ENCODE data around the gene SUN2. TPM values are rescaled to one million over a fixed set of nuclear protein-coding genes. Genes with fewer than 3 reads are reported as not detected.
A peak's percentile ranks its signal among the peaks of the same experiment; 100 is the strongest.
"Not testable (repeated sequence)": the region's sequence is repeated elsewhere in the genome, so short reads cannot be mapped to it uniquely, and the experiment has no call there.

The SUN2 gene, protein sequence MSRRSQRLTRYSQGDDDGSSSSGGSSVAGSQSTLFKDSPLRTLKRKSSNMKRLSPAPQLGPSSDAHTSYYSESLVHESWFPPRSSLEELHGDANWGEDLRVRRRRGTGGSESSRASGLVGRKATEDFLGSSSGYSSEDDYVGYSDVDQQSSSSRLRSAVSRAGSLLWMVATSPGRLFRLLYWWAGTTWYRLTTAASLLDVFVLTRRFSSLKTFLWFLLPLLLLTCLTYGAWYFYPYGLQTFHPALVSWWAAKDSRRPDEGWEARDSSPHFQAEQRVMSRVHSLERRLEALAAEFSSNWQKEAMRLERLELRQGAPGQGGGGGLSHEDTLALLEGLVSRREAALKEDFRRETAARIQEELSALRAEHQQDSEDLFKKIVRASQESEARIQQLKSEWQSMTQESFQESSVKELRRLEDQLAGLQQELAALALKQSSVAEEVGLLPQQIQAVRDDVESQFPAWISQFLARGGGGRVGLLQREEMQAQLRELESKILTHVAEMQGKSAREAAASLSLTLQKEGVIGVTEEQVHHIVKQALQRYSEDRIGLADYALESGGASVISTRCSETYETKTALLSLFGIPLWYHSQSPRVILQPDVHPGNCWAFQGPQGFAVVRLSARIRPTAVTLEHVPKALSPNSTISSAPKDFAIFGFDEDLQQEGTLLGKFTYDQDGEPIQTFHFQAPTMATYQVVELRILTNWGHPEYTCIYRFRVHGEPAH
- 168 TPM for polyA plus RNA-seq (2013, experiment 1 of 2; ENCODE audit: insufficient read length)
- 117 TPM for polyA plus RNA-seq (2013, experiment 2 of 2; ENCODE audit: insufficient read length)

DNA sequence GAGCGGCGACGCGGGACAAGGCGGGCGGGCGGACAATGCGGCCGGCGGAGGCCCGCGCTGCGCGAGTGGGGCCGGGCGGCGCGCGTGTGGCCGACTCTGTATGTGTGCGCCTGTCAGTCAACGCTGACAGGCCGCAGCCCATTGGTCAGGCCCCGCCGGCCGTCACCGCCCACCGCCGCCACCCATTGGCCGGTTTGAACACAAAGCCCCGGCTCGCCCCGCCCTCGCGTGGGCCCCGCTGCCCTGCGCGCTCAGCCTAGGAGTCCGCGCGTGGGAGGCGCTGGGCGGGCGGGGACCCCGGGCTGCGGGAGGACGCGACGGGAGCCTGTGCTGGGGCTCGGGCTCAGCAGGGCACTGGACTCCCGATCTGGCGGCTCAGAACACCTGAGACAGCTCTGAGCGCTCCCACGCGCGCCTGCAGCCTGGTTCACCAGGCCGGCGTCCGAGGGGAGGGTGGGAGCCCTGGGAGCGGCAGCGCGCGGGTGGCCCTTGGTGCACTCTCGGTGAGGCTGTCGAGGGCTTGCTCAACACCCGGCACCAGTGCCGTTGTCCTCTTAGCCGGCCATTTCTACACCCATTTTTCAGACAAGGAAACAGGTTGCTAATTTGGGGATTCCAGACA is at the start of gene SUN2:
TSS of gene SUN2 (minus strand) at position 88 of the 622 bp plus-strand sequence. CDS start 3,370 bp downstream, outside the sequence.
- DNase-seq, result peak; percentile 83

DNA sequence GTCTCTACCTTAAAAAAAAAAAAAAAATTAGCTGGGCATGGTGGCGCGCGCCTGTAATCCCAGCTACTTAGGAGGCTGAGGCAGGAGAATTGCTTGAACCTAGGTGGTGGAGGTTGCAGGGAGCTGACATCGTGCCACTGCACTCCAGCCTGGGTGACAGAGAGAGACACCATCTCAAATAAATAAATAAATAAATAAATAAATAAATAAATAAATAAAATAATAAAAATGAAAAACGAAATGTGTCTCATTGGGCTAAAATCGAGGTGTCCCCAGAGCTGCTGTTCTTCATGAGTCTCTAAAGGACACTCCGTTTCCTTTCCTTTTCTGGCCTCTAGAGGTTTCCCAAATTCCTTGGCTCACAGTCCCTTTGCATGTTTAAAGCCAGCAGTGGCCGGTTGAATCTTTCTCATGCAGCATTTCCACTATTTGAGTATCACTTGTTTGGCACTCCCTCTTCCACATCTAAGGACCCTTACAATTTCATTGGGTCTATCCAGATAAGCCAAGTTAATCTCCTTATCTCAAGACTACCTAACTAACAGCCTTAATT is 49.3 kb upstream of the SUN2 start:
- DNase-seq, result not testable (repeated sequence)

DNA sequence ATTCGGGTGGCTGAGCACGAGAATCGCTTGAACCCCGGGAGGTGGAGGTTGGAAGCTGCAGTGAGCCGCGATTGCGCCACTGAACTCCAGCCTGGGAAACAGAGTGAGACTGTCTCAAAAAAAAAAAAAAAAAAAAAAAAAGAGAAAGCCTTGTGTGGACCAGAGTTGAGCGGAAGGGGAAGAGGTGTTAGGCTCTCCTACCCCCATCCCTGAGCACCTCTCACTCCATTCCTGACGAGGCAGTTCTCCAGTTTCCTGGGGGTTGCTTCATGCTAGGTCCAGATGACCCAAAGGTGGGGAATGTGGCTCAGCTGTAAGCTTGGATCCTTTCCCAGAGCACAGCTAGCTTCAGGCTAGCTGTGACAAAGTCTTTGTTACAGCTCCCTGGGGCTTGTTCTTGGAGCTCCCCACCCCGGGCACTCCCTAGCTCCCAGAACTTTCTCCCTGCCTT is 46.9 kb upstream of the SUN2 start:
- DNase-seq, result peak; percentile 92

DNA sequence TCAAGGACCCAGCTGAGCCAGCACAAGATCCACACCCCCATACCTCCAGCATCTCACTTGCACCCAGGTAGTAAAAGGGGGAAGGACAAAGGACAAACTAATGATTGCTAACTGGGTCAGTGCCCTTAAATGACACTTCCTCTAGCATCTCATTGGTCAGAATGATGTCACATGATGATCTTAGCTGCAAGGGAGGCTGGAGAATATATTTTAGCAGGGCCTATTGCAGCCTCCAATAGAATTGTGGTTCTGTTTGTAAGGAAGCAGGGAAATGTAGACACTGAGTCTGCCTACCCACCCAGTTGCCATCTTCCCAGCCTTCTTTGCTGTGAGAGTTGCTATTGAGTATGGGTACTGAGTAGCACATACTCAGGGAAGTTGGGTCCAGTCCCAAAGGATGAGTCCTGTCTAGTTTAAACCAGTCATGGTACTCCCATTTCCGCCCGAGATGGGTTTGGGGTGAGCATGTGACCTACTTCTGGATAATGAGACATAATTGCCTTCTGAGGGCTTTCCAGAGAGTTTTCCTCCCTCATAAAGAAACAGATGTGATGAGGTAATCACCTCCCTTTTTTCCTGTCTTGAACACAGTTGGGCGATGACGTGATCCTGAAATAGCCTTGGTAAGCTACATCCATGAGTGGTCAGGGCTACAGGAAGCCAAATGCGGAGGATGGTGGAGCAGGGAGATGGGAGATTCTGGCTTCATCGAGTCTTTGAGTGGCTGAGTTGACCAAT is 43.6 kb upstream of the SUN2 start:
- DNase-seq, result no peak

DNA sequence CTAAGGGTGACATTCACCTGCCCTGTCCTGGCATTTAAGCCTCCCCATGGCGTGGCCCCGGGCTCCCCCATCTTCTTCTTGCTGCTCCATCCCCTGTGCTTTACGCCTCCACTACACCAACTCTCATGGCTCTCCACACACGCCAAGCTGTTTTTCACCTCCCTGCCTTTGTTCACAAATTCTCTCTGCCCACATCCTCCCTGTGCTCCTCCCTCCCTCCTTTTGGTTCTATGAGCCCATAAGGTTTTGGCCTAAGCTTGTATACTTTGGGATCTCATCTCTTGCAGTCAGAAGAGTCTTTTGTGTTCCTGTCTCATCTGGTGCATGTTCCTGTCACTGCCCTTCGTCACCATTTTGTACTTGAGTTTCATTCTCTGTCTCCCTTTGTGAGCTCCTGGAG is 42.7 kb upstream of the SUN2 start:
- no peak for DNase-seq

DNA sequence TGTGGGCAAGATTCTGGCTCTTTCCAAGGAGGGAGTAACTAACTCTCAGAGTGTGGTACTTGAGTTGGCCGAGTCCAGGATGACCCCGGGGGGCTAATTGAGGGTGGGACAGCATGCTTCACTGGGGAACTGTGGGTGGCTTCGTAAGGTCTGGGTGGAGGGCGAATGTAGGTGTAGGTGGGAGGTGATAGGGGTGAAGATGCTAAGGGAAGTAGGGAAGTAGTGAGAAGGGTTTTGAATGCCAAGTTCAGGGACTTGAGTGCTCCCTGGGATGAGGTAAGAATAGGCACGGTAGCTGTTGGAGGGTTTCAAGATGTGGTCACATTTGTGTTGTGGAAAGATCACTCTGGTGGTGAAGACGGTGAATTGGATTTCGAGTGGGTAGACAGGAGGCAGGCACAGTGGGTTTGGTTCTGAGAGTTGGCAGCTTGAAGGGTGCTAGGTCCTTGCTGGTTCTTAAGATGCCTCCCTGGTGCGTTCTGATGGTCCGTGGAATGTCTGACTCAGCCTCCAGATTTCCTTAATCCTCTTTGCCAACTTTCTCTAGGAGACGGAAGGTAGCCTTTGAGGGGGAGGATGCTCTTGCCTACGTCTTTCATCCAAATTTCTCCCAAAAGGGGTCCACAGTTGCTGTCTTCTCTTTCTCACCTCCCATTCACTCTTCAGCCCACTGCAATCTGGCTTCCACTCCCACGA is 40.6 kb upstream of the SUN2 start:
- no peak for DNase-seq

DNA sequence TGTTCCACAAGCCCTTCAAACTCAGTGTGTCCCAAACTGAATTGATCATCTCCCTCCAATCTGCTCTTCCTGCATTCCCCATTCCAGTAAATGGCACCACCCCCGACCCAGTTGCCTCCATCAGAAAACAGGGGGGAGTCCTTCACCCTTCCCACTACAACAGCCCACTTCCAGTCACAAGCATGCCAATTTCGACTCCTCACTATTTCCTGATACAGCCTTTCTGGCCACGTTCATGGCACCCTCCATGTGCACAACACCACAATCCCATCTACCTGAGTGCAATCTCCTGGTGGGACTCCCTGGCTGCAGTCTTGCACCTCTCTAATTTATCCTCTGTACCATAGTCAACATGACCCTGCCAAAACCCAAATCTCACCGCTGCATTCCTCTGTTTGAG is 39.8 kb upstream of the SUN2 start:
- DNase-seq, result no peak

DNA sequence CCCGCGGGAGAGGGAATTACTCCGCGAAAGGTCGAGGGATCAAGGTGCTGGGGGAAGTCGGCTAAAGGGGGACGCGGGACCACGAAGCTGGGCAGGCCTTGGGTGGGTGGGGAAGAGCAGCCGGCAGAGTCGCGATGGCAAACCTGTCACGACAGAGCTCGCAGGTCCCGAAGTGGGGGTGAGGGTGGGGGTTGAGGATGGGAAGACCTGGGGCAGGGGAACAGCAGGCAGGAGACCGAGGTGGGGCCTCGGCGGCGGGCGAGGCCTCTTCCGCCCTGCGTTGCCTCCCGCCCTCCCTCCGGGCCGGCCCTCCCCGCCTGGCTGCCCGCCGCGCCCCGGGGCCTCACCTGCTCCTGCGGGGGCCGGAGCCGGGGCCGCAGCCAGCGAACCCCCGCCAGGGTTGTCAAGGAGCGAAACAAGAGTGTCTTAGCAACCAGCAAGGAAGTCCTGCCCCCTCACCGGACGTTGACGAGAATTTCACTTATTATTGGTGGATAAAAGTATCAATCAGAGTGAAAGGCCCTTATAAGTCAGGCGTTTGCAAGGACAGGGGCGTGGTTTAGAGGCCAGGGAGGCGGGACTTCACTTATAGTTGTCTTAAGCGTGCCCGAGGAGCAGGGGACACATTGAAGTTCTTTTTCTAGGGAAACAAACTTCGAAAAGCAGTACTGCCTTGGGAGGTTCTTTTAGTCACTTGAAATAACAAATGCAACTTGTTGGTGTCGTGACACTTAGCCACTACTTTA is 38.1 kb upstream of the SUN2 start, which contains the start of gene DNAL4:
TSS of gene DNAL4 (minus strand) at position 423 of the 746 bp plus-strand sequence. CDS start 11,412 bp downstream, outside the sequence.
- DNase-seq, result peak; percentile 98

DNA sequence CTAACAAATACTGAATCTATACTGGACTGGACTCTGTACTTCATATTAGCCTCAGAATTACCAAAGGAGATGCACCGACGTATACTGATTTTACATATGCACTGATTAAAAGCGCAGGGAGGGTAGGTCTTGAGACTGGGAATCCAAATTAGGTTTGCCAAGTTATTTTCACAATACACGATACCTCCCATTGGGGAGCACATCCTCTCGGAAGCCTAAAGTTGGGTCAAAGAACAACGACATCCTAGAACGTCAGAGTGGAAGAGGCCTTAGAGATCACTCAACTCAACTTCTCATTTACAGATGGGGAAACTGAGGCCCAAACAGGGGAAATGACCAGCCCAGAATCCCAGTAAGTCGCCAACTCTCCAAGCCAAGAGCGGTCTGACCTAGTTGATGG is 37.5 kb upstream of the SUN2 start:
- no peak for DNase-seq

DNA sequence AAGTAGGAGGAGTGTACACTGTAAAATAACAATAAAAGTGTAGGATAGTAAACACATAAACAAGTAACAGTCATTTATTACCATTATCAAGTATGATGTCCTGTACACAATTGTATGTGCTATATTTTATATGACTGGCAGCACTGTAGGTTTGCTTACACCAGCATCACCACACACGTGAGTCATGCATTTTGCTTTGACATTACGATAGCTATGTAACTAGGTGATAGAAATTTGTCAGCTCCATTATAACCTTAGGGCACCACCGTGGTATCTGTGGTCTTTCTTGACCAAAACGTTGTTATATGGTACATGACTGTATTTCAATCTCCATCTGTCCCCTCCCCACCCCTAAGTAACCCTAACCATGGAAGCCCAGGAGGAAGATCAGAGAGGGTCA is 37.0 kb upstream of the SUN2 start:
- no peak for DNase-seq

DNA sequence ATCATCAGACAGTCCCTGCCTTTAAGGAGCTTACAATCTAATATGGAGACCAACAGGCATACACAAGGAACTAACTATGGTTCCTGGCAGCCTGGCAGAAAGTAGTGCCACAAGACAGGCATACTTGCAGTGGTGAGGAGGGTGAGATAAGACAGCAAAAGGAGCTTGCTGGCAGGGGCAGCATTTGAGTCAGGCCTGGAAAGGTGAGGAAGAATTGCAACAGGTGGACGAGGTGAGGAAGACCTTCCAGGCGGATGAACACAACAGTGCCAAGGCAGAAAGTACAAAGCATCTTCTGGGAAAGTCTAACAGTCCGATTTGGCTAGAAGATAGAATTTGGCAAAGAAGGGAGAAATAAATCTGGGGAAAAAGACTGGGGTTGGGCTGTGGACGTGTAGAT is 33.8 kb upstream of the SUN2 start:
- DNase-seq, result no peak

DNA sequence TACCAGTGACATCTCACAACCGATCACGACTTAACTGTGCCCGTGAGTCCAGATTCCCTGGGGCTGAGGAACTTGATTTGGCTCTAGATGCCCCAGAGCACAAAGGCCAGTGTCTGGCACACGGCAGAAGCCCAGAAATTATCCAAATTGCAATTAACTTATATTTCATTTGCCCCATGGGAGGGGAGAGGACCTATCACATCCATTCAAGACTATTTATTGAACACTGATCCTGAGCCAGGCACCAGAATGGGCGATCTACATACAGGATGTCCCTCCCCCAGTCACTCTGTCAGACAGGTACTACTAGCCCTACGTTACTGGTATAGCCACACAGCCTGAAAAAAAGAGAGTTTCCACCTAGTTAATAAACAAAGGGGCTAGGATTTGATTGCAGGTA is 33.0 kb upstream of the SUN2 start:
- DNase-seq, result no peak

DNA sequence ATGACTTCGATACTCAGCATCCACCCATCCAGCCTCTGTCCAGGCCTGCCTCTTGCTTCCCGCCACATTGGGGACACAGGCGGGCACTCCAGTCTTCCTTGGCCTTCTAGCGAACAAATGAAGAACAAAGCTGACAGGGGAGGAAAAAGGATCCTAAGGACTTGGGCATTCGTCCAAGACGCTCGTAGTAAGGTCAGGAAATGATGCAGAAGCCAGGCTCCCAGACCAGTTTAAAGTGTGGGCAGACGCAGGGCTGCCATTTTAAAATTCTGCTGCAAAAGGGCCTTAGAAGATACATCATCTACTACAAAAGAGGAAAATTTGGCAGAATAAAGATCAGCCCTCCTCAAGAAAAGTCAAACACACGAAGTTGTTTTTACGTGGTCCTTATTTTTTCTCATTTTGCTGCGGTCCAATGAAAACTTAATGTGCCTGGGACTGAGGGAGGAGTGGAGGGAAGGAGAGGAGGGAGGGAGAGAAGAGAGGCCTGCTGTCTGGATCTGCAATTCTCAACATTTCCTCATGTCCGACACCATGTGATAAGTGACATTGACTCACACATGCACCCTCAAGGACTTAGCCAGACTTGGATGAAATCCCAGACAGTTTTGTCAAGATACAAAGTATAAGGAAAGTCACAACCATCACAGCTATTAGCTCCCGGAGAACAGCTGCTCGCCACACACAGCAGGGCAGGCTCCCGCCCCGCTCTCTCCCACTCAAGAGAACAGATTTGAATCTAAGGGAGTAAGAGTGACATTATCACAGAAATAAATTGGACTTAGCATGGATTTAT is 32.4 kb upstream of the SUN2 start:
- DNase-seq, result peak; percentile 90

DNA sequence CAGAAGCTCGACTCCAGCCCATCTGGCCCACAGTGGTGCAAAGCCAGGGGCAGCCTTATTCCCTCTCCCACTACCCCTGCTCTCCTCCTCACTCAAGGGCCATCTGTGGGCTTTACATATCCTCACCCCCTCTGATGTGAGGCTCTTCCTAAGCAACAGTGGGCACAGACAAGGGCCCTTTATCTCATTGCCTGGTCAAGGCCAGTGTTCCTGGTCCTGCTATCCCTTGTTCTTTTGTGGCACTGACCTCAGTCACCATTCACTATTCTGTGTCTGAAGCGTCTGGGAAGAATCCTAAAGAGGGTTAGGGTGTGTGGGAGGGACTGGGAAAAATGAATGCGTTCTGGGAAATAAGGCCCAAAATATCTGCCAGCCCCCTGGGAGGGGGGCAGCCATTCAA is 30.8 kb upstream of the SUN2 start:
- DNase-seq, result no peak

DNA sequence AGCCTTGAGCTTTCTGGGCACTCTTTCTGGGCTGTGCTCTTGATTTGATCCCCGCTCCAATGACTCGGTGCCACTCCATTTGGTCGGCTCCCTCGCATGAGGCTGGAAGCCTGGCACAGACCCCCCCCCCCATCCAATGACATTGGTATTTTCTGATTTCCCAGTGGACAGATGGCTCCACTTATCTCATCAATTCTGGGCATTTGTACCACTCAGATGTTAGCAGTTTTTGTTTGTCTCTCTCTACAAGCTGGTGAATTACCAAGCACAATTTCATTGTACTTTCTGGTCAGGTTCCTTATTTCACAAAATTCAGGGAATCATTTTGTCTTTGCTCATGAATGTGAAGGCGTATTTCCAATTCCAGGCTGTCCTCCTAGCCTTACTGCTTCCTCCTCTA is 29.1 kb upstream of the SUN2 start:
- no peak for DNase-seq

DNA sequence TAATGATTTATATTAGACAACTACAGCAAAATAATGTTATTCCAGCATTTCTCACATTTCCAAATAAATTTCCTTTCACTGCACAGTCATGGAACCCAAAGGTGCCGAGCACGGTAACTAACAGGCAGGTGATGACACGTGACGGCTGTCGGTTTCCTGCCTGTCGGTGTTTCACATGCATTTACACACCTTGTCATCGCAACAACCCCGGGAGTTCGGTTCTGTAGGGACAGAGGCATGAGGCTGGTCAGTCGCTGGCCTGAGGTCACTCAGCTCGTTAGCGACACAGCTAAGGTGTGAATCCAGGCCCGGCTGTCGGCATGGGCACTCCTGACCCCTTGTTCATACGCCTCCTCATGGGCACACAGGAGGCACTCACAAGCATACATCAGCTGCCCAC is 28.2 kb upstream of the SUN2 start:
- no peak for DNase-seq

DNA sequence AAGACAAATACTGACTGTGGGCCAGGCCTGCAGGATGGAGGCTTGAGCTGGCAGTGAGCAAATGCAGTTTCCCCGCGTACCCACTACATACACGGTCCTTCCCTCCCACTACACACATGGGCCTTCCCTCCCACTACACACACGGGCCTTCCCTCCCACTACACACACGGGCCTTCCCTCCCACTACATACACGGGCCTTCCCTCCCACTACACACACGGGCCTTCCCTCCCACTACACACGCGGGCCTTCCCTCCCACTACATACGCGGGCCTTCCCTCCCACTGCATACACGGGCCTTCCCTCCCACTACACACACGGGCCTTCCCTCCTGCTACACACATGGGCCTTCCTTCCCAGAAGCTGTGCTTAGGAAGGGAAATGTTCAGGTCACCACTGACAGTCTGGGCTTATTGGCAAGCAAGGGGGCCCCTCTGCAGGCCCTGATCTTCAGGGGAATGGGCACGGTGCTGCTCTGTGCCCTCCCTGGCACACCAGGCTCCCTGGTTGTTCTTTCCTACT is 27.4 kb upstream of the SUN2 start:
- DNase-seq, result no peak

DNA sequence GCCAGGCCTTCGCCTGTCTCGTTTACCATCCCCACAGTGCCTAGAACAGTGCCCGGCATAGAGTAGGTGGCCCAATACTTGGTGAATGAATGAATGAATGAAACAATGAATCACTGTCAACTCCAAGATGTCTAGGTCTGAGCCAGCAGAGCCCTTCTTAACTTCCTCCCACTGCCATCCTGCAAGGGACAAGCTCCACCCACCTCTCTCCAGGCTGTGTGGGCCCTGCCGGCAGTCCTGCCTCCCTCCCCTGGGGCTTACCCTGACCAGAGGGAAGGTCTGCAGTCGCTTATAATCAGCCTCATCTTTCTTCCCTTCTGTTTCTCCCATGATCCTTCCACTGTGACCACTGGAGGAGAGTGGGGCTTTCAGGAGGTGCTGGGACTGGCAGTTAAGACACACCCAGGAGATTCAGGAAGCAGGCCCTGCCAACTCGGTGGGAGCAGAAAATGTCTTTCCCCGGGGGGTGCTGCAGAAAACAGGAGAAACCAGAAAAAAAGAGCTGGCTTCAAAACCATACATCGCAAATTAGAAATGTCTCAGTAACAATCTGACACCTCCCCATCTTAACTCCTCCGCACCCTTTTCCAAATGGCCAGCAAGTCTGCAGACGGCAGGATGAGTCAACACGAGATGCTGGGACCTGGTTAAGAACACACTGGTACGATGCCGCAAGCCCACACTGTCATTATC is 26.8 kb upstream of the SUN2 start:
- peak; percentile 53 for DNase-seq

DNA sequence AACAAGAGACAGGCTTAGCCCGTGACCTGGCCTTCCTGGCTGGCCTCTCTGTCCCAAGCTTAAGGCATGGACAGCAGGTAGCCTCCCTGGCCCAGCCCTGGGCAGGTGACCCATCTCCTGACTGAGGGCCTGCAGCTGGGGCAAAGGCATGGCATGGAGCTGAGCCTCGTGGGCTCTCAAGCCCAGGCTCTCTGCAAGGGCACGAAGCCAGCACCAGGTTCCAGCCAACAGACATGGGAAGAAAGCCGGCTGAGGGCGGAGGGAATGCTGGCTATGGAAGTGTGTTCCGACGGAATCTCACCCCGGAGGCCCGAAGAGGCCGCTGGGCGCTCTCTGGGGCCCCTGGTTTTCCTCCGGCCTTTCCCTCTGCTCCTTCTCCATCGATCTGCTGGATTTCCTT is 25.2 kb upstream of the SUN2 start:
- no peak for DNase-seq
